HG03354 (cell line): Measurements from ENCODE around the gene RASSF3.
"Not testable (repeated sequence)": the region's sequence is repeated elsewhere in the genome, so short reads cannot be mapped to it uniquely, and the experiment has no call there.

Source experiments
- ATAC-seq: cut with Tn5 transposase; IDR thresholded peaks from one replicate; pipeline ENCODE4 v1.9.1; 2021; ENCODE audit warnings: mild to moderate bottlenecking; ENCODE audit not compliant: unreplicated experiment, poor library complexity, severe bottlenecking

Gene RASSF3

GRCh38 chr12:64627771-64628170, 17.5 kb downstream of the RASSF3 start:
- no peak for ATAC-seq

GRCh38 chr12:64631197-64631596, 20.9 kb downstream of the RASSF3 start:
- peak; percentile 32 for ATAC-seq

- no peak for ATAC-seq
Measured at GRCh38 chr12:64633011-64633939, 23.0 kb downstream of the RASSF3 start.

DNA sequence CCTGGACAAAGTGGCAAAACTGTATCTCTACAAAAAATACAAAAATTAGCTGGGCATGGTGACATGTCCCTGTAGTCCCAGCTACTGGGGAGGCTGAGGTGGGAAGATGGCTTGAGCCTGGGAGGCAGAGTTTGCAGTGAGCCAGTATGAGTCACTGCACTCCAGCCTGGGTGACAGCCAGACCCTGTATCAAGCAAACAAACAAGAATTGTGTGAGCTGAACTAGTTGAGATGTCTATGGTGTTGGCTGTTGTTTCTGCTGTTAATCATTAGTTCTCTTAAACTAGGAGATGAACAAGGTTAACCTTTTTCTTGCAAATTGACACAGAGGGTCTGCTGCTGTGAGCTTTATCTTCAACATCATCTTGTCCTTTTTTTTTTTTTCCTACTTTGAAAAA, 23.6 kb downstream of the RASSF3 start:
- peak; percentile 59 for ATAC-seq

- ATAC-seq = no peak
Measured at GRCh38 chr12:64634508-64635092, 24.3 kb downstream of the RASSF3 start.

- peak; percentile 40 for ATAC-seq
Measured at GRCh38 chr12:64635356-64635998, 25.2 kb downstream of the RASSF3 start.

DNA sequence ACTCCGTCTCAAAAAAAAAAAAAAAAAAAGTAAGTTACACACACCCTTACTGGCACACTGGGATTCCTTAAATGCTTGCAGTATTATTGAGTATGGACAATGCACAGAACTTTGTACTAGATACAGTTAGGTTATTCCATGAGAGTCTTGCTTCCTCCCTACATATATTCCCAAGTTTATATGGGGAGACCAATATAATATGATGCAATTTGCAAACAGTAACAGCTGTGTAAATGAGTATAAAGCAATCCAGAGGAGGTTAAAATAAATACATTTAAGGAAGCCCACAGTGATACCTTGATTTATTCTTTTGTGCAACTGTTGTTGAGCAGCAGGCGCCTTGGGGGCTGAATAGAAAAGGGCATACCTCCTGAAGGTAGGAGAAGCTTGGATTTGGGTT, 26.6 kb downstream of the RASSF3 start:
- no peak for ATAC-seq

DNA sequence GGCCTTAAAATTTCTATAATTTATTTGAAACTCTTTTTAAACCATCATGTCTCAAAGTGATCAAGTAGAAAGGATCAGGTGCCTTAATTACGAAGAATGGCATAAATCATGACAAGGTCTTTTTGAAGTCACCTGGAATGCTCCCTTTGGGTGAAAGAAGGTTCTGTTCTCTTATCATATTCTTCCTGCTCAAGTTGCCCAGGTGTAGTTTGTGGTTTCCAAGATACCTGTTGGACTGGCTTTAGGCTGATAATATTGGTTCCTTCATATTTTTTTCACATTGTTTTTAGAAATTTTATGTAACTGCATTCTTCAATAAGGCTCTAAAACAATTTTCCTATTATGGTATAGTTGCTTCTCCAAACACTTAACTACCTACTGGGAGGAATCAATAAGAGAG, 29.2 kb downstream of the RASSF3 start:
- ATAC-seq = no peak

DNA sequence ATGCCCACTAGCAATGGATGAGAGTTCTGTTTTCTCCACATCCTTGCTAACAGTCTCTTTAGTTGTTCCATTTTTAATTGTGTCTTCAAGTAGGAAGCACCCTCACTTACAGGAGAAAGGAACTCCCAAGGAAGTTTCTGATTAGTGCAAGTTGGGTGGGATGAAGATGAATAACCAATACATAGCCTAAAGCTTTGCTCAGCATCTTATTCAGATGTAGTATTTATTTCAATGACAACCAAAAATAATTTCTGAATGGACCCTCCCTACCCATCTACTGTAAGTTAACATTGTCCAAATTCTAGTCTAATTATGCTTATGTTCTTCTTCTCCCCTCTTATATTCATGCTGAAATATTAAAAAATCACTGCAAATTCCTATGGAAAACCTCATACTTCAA, 36.0 kb downstream of the RASSF3 start:
- ATAC-seq = no peak

GRCh38 chr12:64649487-64649886, 39.2 kb downstream of the RASSF3 start:
- ATAC-seq = no peak

GRCh38 chr12:64650762-64651161, 40.5 kb downstream of the RASSF3 start:
- ATAC-seq = no peak

GRCh38 chr12:64652346-64652745, 42.1 kb downstream of the RASSF3 start:
- no peak for ATAC-seq

GRCh38 chr12:64653123-64653522, 42.8 kb downstream of the RASSF3 start:
- ATAC-seq = no peak

DNA sequence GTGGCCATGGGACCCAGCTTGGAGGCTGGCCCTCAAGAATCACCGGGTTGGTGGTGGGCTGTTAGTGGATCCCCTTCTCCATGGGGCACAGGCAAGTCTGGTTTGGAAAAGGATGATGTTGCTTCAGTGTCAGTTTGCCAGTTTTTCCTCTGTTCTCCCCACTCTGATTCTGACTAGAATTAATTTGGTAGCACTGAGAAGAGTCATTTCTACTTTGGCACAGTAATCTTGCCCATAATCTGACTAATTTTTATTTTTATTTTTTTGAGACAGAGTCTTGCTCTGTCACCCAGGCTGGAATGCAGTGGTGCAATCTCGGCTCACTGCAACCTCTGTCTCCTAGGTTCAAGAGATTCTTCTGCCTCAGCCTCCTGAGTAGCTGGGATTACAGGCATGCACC, 43.6 kb downstream of the RASSF3 start:
- ATAC-seq = not testable (repeated sequence)

- no peak for ATAC-seq
Measured at GRCh38 chr12:64655141-64655540, 44.8 kb downstream of the RASSF3 start.

- no peak for ATAC-seq
Measured at GRCh38 chr12:64656429-64656828, 46.1 kb downstream of the RASSF3 start.

- no peak for ATAC-seq
Measured at GRCh38 chr12:64658892-64659481, 48.7 kb downstream of the RASSF3 start.

- ATAC-seq = peak; percentile 59
Measured at GRCh38 chr12:64660237-64661018, 50.1 kb downstream of the RASSF3 start.

DNA sequence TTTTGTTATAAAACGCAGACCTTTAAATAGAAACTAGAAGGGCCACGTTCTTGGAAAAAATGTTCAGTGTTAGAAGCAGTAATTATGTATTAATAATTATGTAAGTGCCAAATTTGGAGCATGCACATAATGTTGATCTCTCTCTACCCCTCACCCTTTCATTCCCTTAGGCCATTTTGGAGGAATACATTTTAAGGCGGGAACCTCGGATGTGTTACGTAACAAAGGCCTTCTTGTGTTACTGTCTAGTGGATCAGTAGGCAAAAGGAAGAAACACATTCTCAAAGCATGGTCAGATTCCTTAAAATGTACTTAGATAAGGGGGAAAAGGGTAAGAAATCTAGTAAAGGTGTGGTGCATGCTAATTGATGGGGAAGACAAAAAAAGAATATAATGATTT, 52.7 kb downstream of the RASSF3 start:
- no peak for ATAC-seq

DNA sequence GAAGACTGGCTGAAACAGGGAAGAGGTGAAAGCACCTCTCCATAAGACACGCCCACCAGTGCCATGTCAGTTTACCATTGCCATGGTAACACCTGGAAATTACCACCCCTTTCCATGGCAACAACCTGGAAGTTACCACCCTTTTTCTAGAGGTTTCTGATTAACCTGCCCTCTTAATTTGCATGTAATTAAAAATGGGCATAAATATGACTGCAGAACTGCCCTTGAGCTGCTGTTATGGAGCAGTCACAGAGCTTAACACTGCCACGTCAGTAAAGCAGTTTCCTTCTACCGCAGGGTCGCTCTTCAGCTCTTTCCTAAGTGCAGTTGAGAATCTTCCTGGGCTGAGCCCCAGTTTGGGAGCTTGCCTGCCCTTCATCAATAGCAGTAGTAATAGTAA, 55.2 kb downstream of the RASSF3 start:
- peak; percentile 53 for ATAC-seq
